HCT116 (cell line): Measurements from ENCODE around the gene PAH.

ENCODE experiments used
- ATF3 ChIP-seq: IDR thresholded peaks from 2 replicates; pipeline ENCODE4 v1.6.1; 2012
- CTCF ChIP-seq, 3 experiments: fragments of 200-600 bp in 1 of 3; sonication (generic) in 1 of 3; IDR thresholded peaks in 2 of 3; conservative IDR thresholded peaks in 1 of 3; 2 replicates each; pipeline ENCODE4 v1.5.1; 2012 to 2017; ENCODE audit warnings: low read depth in 2 of 3, low read length in 2 of 3, antibody characterized with exemption in 1 of 3, borderline replicate concordance in 1 of 3, control low read depth in 1 of 3, mild to moderate bottlenecking in 1 of 3, mixed read lengths in 1 of 3, mixed run types in 1 of 3, moderate library complexity in 1 of 3; ENCODE audit not compliant: insufficient read depth in 1 of 3
- EGR1 ChIP-seq: IDR thresholded peaks from 2 replicates; pipeline ENCODE4 v1.6.1; 2012; ENCODE audit warnings: low read depth
- EZH2 ChIP-seq: fragments of 200-600 bp; sonication (generic); IDR thresholded peaks from 2 replicates; pipeline ENCODE4 v1.6.1; 2017; ENCODE audit warnings: antibody characterized with exemption, mixed run types
- MAX ChIP-seq: IDR thresholded peaks from 2 replicates; pipeline ENCODE4 v1.6.1; 2012
- POLR2A ChIP-seq: IDR thresholded peaks from 2 replicates; pipeline ENCODE4 v1.7.0; 2011; ENCODE audit warnings: borderline replicate concordance; ENCODE audit not compliant: insufficient read depth, insufficient read length; ENCODE audit errors: extremely low read depth
- POLR2AphosphoS5 ChIP-seq: IDR thresholded peaks from 2 replicates; pipeline ENCODE4 v1.6.1; 2011; ENCODE audit warnings: mild to moderate bottlenecking, low read depth, low read length, moderate library complexity
- REST ChIP-seq: IDR thresholded peaks from 2 replicates; pipeline ENCODE4 v1.6.1; 2012; ENCODE audit warnings: low read depth
- SIN3A ChIP-seq: IDR thresholded peaks from 2 replicates; pipeline ENCODE4 v1.6.1; 2012; ENCODE audit warnings: low read depth
- SP1 ChIP-seq: IDR thresholded peaks from 2 replicates; pipeline ENCODE4 v1.6.1; 2012; ENCODE audit warnings: low read depth
- YY1 ChIP-seq: IDR thresholded peaks from 2 replicates; pipeline ENCODE4 v1.6.1; 2011; ENCODE audit warnings: low read length, low read depth, moderate library complexity, mild to moderate bottlenecking; ENCODE audit not compliant: insufficient replicate concordance; ENCODE audit errors: extremely low read depth
- ZNF274 ChIP-seq: fragments of 200-500 bp; sonication (Bioruptor generic); IDR thresholded peaks from 2 replicates; pipeline ENCODE4 v1.6.1; 2014; ENCODE audit warnings: mild to moderate bottlenecking, low read depth, low read length, inconsistent platforms

- TF ChIP-seq CTCF (IDR thresholded peaks at IDR 0.05 in 2 of 3, conservative IDR thresholded peaks at IDR 0.05 in 1 of 3; ENCODE audit: borderline replicate concordance in 1 of 3, insufficient read depth in 1 of 3, low read depth in 2 of 3, low read length in 2 of 3) (peak; percentile 54 to 95 (median 62)), MAX (peak; percentile 46), EZH2 (no peak), YY1 (no peak), EGR1 (no peak), POLR2AphosphoS5 (no peak), POLR2A (no peak), SIN3A (no peak), SP1 (0 out of 2 replicates have a peak, but pooled peaks have one; percentile 16), ATF3 (no peak), REST (no peak), ZNF274 (no peak)
Measured at GRCh38 chr12:102879144-102879763, 37.8 kb downstream of the PAH start.
